HTERT RPE-1 (cell line): Measurements from ENCODE around the gene OLFML1.

Source experiments
- in situ Hi-C: fragments of 300-500 bp; cut with MboI; formaldehyde crosslinking; loops from 4 replicates; pipeline ENCODE4 v1.14.3; 2020; ENCODE audit warnings: low sequenced_read_pairs

OLFML1 gene

DNA sequence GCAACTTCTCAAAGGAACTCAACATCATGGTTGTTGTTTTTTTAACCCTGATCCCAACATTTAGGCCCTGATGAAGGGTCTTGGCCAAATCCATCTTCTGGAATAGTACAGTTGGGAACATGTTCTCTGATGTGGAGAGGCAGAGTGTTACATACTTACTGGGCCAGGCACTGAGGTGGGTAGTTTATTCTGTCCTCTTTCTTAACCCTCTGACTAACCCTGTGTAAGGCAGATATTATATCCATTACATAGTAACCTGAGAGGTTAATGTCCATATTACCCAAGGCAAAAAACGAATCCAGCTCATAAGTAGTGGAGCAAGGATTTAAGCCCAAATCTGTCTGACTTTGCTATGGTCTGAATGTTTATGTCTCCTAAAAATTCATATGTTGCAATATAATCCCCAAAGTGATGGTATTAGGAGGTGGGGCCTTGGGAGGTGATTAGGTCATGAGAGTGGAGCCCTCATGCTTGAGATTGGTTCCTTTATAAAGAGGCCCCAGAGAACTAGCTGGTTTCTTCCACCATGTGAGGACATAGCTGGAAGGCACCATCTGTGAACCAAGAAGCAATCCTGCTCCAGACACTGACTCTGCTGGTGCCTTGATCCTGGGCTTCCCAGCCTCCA is 44.8 kb downstream of the OLFML1 start:
- in situ Hi-C loops, result no loop called here

GRCh38 chr11:7531011-7531410 is 45.7 kb downstream of the OLFML1 start:
- in situ Hi-C loops, result no loop called here

DNA sequence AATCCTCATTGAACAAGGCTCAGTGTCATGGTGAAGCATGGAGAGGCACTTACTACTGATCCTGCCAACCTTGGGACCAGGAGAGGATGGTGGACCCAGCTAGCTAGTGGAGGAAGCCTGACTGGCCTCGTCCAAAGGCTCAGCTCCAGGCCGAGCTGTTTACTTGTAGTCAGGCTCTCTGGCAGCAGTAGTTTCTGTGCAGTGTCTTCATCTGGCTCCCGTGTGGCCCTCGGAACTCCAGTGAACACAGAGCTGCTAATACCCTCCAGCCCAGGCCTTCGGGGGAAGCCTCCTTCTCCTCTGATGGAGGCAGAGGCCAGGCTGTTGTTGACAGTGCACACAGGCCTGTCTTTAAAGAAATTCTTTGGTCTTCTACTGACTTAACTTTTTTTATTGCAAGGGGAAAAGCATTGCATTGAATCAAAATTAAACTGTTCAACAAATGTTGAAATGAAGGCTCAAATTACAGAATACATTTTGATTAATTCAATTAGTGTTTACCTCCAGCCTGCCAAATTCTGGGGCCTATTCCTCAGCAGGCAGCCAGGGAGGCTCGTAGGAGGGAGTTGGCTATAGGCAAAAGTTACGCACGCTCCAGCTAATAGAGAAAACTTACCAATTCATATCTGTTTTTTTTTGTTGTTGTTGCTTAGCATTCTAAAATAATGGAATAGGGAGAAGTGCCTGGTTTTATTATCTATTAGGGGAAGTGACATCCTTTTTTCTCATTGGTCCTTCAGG is 47.3 kb downstream of the OLFML1 start:
- in situ Hi-C loops, result no loop called here

GRCh38 chr11:7533199-7534041 is 48.1 kb downstream of the OLFML1 start:
- in situ Hi-C loops, result no loop called here

DNA sequence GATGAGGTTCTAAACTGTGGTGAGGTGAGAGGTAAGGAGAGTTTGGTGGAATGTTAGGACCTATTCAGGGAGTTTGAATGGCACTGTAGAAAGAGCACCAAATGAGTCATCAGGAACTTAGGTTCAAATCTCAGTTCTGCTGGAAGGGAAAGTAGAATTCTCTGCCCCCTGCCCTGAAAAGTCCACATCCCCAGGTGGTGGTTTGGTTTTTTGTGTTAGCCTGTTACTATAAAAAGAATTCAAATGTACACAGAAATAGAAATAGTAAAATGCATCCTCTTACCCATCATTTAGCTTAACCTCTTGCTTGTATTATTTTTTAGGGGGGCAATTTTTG is 48.7 kb downstream of the OLFML1 start:
- in situ Hi-C loops, result no loop called here

DNA sequence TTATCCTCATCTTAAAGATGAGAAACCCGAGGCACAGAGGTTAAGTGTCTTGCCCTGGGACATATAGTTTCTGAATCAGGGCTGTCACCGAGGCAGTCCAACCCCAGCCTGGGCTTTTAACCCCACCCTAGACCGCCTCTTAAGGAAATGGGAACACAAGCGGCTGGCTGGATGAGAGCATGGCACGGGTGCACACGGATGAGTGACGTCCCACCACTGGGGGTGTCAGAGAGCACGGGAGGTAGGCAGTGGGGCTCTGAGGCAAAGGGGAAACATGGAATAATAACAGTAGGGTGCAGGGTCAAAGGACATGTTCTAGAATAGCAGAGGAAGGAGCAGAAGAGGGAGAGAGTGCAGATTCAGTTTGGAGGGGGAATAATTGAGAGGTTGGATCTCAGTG is 50.8 kb downstream of the OLFML1 start:
- in situ Hi-C loops, result no loop called here

DNA sequence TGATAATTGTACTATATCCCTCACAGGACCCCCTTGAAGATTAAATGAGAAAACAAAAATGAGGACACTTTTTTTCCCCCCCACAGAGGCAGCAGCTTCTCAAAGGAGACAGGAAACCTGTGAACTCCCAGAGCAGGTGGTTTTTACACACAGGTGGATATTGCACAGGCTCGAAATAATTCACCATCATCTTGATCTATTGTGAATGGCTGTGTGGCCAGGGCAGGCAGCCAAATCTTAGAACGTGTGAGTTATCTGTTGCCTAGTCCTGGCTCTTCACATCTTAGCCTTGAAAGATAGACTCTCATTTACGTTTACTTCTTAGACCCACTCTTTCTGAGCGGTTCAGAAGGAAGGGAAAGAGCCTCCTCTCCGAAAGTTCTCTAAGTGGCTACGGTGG is 52.0 kb downstream of the OLFML1 start:
- in situ Hi-C loops, result no loop called here

- in situ Hi-C loops, result no loop called here
These were observed 52.7 kb downstream of the OLFML1 start for GRCh38 chr11:7538031-7538430.

DNA sequence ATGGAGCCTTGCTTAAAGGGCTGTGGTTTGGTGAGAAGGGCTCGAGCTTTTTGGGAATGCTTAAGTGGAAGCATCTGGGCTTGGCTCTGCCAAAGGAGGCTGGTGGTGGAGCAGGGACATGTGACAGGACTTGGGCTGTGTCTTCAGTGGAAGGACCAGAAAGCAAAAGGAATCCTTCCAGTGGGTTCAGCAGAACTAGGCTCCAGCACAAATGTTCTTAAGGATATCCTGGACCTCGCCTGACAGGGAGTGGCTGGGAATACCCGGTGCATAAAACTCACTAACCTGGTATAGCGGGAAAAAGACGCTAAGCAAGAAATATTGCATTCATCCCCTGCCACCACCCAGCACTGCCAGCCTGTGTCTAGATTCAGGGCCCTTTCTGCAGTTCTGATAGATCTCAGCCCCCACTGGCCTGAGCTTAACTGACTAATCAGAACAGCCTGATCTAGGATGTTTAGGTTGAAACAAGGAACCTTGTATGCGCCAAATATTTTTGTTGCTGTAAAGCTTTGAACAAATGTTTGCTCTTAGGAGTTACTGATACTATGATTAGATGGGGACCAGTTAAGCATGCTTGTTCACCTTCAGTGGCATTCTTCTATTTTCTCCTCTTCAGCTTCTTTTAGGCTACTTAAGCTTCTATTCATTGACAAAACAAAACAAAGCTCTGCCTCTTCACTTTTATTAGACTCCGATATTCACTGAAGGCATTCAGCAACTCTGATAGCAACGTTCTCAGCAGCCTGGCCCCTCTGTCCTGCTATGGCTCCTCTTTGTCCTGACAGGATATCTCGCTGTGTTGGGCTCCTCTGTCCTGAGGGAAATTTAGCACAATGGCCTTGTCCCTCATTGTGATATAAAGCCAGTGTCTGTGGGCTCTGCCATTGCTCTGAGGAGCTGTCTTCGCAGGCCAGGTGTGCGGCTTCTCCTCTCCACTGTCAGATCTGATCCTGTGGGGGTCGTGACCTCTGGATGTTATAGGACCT is 53.5 kb downstream of the OLFML1 start:
- in situ Hi-C loops, result no loop called here

- in situ Hi-C loops, result no loop called here
These were observed 55.7 kb downstream of the OLFML1 start for GRCh38 chr11:7540830-7541555.

GRCh38 chr11:7543302-7543701 is 58.0 kb downstream of the OLFML1 start:
- in situ Hi-C loops, result no loop called here

- in situ Hi-C loops, result no loop called here
These were observed 58.7 kb downstream of the OLFML1 start for GRCh38 chr11:7544021-7544420.

- in situ Hi-C loops, result no loop called here
These were observed 60.3 kb downstream of the OLFML1 start for GRCh38 chr11:7545611-7546010.

DNA sequence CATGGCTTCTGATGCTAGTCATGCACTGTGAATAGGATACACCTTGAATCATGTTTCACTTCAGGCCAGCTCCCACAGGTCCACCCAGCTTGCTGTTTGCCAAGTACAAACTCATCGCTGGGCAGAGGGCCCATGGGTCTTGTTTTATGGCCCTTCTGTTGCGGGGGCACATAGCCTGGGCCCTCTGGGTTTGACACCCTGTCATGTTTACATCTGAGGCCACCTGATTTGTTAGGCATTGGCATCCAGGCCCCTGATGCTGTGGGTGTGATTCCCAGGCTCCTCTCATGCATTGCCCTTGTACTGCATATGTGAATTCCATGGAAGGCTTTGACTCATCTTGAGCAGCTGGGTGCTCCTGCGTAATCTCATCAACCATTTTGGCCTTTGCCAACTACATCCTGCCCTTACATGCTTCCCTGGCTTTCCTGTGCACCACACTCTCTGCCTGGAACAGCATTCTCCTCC is 61.1 kb downstream of the OLFML1 start:
- in situ Hi-C loops, result no loop called here

- in situ Hi-C loops, result no loop called here
These were observed 62.4 kb downstream of the OLFML1 start for GRCh38 chr11:7547687-7548086.

DNA sequence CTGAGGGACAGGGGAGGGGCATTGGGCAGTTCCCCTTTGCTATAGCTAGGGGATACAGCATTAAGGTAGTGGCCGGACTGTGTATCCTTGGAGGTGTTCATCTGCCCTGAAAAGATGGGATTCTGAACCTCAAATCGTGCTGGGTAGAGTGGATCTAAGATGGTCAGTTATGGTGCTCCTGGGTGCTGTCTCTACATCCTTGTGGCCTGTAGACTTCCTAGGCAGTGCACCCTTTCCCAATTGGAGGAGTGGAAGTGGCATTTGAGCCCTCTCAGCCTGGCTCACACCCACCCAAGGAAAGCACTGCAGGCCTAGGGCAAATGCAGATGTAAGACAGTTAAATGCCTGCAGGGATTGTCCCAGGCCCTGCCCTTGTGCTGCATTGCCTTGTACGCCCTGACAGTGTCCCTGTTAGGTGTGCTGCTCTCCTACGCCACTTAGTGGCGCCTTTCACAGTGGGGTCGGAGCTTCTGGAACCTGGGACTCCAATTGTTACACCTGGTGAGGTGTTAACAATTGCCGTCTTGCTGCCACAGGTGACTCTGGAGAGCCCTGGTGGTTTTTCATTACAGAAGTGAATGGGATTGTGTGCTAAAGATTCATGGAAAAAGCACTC is 63.5 kb downstream of the OLFML1 start:
- in situ Hi-C loops, result no loop called here

GRCh38 chr11:7549681-7550080 is 64.4 kb downstream of the OLFML1 start:
- in situ Hi-C loops, result no loop called here

DNA sequence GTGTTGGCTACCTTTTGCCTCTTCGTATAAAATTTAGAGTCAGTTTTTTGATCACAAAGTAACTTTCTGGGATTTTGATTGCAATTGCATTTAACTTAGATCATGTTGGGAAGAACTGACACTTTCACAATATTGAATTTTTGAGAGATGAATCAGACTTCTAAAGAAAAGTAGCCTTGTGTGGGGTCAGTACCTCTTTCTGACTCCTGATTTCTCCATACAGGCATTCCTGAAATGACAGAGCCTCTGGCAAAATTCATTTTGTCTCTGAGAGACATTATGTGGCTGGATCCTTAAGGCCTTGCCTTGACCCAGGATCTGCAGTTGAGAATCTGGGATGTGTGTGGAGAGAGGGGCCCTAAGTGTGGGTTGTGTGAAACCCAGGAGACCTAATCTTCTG is 66.3 kb downstream of the OLFML1 start:
- in situ Hi-C loops, result no loop called here

DNA sequence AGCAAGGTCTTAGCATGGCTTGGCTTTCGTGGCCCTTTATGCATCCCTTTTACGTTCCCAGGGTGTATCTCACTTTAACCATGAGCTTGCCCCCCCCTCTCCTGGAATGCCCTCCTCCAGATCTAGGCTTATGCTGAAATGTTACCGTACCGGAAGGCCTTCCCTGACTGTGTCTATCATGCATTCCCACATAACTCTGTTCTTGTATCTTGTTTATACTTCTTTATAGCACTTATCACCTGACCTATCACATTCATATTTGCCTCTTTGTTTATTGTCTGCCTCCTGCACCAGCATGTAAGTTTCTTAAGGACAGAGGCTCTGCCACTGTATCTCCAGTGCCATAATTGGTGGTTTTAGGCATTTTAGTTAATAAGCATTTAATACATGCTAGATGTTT is 67.4 kb downstream of the OLFML1 start:
- in situ Hi-C loops, result no loop called here
